Prostate gland (tissue), 2 donors: ENCODE data around the gene ANXA4. TPM values are rescaled to one million over a fixed set of nuclear protein-coding genes. Genes with fewer than 3 reads are reported as not detected.

ENCODE experiments used
- DNase-seq: peaks from one replicate; pipeline ENCODE4 v3.0.0-alpha.2; 2019; ENCODE audit warnings: low spot score
- H3K27ac ChIP-seq, 2 donors: fragments of 200-600 bp; sonication (generic); 2 replicates each; pipeline ENCODE4 v1.5.1; 2017 to 2019
- H3K27me3 ChIP-seq: fragments of 200-600 bp; sonication (generic); replicated peaks from 2 replicates; pipeline ENCODE4 v1.5.1; 2019; ENCODE audit not compliant: insufficient read depth
- H3K36me3 ChIP-seq, 2 donors: fragments of 200-600 bp; sonication (generic); 1 replicate in 1 of 2; 2 replicates in 1 of 2; pipeline versions ENCODE4 v1.5.1 to v1.8.1; 2017 to 2019
- H3K4me1 ChIP-seq: fragments of 200-600 bp; sonication (generic); replicated peaks from 2 replicates; pipeline ENCODE4 v1.5.1; 2019
- H3K4me3 ChIP-seq, 2 donors: fragments of 200-600 bp; sonication (generic); 2 replicates each; pipeline ENCODE4 v1.5.1; 2017 to 2019
- H3K9me3 ChIP-seq: fragments of 200-600 bp; sonication (generic); 2 replicates; pipeline ENCODE4 v1.5.1; 2017
- CTCF ChIP-seq, 4 experiments: fragments of 200-600 bp in 2 of 4; fragments of 450-650 bp in 2 of 4; sonication (generic) in 2 of 4; IDR thresholded peaks; 1 replicate in 3 of 4; 2 replicates in 1 of 4; pipeline ENCODE4 v1.5.1; 2016 to 2019; ENCODE audit warnings: antibody characterized with exemption in 4 of 4, mild to moderate bottlenecking in 2 of 4, moderate library complexity in 2 of 4
- POLR2A ChIP-seq: fragments of 450-650 bp; IDR thresholded peaks from one replicate; pipeline ENCODE4 v1.6.1; 2016; ENCODE audit warnings: antibody characterized with exemption, mild to moderate bottlenecking
- POLR2AphosphoS5 ChIP-seq: sonication (generic); formaldehyde crosslinking; IDR thresholded peaks from one replicate; pipeline ENCODE4 v1.6.1; 2017; ENCODE audit warnings: antibody characterized with exemption
- WGBS: methylation state at CpG from one replicate; pipeline ENCODE4 v1.1.5; 2018; 5-methylcytosine and 5-hydroxymethylcytosine counted together
- intact Hi-C: fragments of 100-400 bp; cut with DNase I; formaldehyde crosslinking; loops from one replicate; pipeline ENCODE4 v1.14.2; 2022
- small RNA-seq, 2 donors: library from RNA; depleted of rRNA; stranded (forward); fragments of <200 nt; gene quantifications; one replicate each; pipeline ENCODE3, GENCODE V24; 2016
- total RNA-seq, 2 donors: library from RNA; depleted of rRNA; stranded (reverse); fragments of >200 nt; gene quantifications; one replicate each; pipeline ENCODE4 v1.1.0, GENCODE V29; 2016

Gene ANXA4
- total RNA-seq, 2 donors from 2014 or later = 37.7 to 40.1 TPM

DNA sequence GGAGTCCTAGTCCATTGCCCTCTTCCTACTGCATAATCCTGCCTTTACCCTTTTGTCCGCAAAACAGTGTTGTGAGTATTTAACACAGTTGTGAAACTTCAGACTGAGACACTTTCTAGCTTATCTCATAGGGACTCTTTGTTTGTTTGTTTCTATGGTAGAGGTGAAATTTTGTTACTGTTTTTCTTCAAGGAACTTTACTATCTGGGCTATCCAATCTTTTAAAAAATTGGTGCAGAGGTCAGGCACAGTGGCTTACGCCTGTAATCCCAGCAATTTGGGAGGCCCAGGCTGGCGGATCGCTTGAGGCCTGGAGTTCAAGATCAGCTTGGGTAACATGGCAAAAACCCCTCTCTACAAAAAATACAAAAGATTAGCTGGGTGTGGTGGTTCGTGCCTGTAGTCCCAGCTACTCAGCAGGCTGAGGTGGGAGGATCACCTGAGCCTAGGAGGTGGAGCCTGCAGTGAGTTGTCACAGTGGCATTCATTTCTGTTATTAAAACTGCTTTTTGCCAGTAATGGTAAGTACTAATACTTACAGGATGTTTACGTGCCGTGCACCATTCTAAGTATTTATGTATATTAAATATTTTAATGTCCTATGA lies 106.4 kb downstream of the ANXA4 start:
- no peak for TF ChIP-seq POLR2AphosphoS5
- TF ChIP-seq POLR2A = no peak
- TF ChIP-seq CTCF (IDR thresholded peaks at IDR 0.05) = no peak
- H3K4me3 ChIP-seq = no peak overlapping the region
- H3K9me3 ChIP-seq = no peaks in the 10 kb centered on the region
- intact Hi-C loops = no loop called here
- no peaks in the 10 kb centered on the region for H3K4me1 ChIP-seq
- DNase-seq = no peak
- no peak overlapping the region for H3K27ac ChIP-seq
- H3K27me3 ChIP-seq = no peaks in the 10 kb centered on the region
- H3K36me3 ChIP-seq = peaks cover 0 to 8% of the 10 kb centered on the region in 2 donors
- 89% methylated on average over 7 of the region's 7 CpGs for WGBS

DNA sequence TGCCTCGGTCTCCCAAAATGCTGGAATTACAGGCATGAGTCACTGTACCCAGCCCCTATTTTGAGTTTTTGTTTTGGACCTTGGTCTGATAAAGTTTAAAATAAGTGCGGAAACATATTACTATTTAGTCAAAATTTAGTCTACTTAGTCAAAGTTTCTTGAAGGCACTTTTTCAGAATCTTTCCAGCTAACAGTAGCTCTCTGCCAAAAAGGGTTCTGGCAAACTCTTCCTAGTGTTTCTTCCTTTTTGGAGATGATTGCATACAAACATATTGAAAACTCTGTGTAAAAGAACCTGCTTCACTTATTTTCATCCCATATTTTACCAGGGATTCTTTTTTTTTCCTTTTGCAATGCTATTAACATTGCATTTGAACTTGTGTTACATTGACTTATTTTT lies 116.3 kb downstream of the ANXA4 start:
- intact Hi-C loops = no loop called here
- no peaks in the 10 kb centered on the region for H3K27me3 ChIP-seq
- no peaks in the 10 kb centered on the region for H3K9me3 ChIP-seq
- H3K4me1 ChIP-seq = no peaks in the 10 kb centered on the region
- WGBS = 95% methylated on average over 2 of the region's 2 CpGs
- no peak for TF ChIP-seq CTCF (IDR thresholded peaks at IDR 0.05)
- TF ChIP-seq POLR2AphosphoS5 = no peak
- TF ChIP-seq POLR2A = no peak
- DNase-seq = no peak
- H3K4me3 ChIP-seq = no peak overlapping the region
- no peak overlapping the region for H3K27ac ChIP-seq
- H3K36me3 ChIP-seq = no peaks in the 10 kb centered on the region

- WGBS = 80% methylated on average over 1 of the region's 1 CpG
- no peaks in the 10 kb centered on the region for H3K27me3 ChIP-seq
- no peaks in the 10 kb centered on the region for H3K36me3 ChIP-seq
- TF ChIP-seq POLR2A (no peak), POLR2AphosphoS5 (no peak), CTCF (IDR thresholded peaks at IDR 0.05) (no peak)
- H3K4me1 ChIP-seq = no peaks in the 10 kb centered on the region
- H3K4me3 ChIP-seq = no peak overlapping the region
- intact Hi-C loops = no loop called here
- no peak for DNase-seq
- H3K9me3 ChIP-seq = no peaks in the 10 kb centered on the region
- H3K27ac ChIP-seq = no peak overlapping the region
Measured at GRCh38 chr2:69863298-69863697, 121.4 kb downstream of the ANXA4 start.

Small RNA genes lying within 50 kb of the gene (small RNA-seq; reads per million reads assigned to genes)
- gene RPL23AP92 = 0 reads per million in 2 donors

Other genes starting within 250 kb of the ANXA4 start
- gene AAK1, start 98.4 kb upstream of the ANXA4 start, total RNA-seq = 10 to 100 TPM; 70.7 to 77.3 TPM
- gene GMCL1, start 87.5 kb downstream of the ANXA4 start, total RNA-seq = 10 to 100 TPM; 16.4 to 23.6 TPM
- gene SNRNP27, start 151.8 kb downstream of the ANXA4 start, total RNA-seq = 10 to 100 TPM; 52.1 to 69.1 TPM
- gene MXD1, start 173.0 kb downstream of the ANXA4 start, total RNA-seq = 1 to 10 TPM; 4.2 to 8.0 TPM
- gene ASPRV1, start 219.5 kb downstream of the ANXA4 start, total RNA-seq = 10 to 100 TPM in 1 of 2 donors, 1 to 10 TPM in 1; 2.6 to 10.3 TPM